Thyroid gland (tissue), 4 donors: ENCODE data around the gene DPF3.

Experiments
- POLR2A ChIP-seq, 2 donors: fragments of 450-650 bp; IDR thresholded peaks; one replicate each; pipeline ENCODE4 v1.6.1; 2017; ENCODE audit warnings: antibody characterized with exemption in 2 of 2, mild to moderate bottlenecking in 2 of 2, moderate library complexity in 1 of 2
- TF ChIP-seq, protein P1 (sequence below), 6 experiments: fragments of 200-600 bp in 3 of 6; fragments of 450-650 bp in 3 of 6; sonication (generic) in 3 of 6; IDR thresholded peaks; one replicate each; pipeline ENCODE4 v1.5.1; 2016 to 2019; ENCODE audit warnings: antibody characterized with exemption in 6 of 6, mild to moderate bottlenecking in 2 of 6, inconsistent platforms in 1 of 6, moderate library complexity in 1 of 6

GRCh38 chr14:72709916-72710611 lies 183.8 kb downstream of the DPF3 start:
- TF ChIP-seq, protein P1, sequence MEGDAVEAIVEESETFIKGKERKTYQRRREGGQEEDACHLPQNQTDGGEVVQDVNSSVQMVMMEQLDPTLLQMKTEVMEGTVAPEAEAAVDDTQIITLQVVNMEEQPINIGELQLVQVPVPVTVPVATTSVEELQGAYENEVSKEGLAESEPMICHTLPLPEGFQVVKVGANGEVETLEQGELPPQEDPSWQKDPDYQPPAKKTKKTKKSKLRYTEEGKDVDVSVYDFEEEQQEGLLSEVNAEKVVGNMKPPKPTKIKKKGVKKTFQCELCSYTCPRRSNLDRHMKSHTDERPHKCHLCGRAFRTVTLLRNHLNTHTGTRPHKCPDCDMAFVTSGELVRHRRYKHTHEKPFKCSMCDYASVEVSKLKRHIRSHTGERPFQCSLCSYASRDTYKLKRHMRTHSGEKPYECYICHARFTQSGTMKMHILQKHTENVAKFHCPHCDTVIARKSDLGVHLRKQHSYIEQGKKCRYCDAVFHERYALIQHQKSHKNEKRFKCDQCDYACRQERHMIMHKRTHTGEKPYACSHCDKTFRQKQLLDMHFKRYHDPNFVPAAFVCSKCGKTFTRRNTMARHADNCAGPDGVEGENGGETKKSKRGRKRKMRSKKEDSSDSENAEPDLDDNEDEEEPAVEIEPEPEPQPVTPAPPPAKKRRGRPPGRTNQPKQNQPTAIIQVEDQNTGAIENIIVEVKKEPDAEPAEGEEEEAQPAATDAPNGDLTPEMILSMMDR (IDR thresholded peaks at IDR 0.05): no peak
- no peak for TF ChIP-seq POLR2A (IDR thresholded peaks at IDR 0.05)
